GM18520 (cell line): ENCODE measurements around the gene MSI2.

Experiments used
- ATAC-seq: cut with Tn5 transposase; IDR thresholded peaks from one replicate; pipeline ENCODE4 v1.9.1; 2021; ENCODE audit not compliant: unreplicated experiment

Gene MSI2

GRCh38 chr17:57245786-57246185 is 10.5 kb upstream of the MSI2 start:
- no peak for ATAC-seq

GRCh38 chr17:57246257-57246656 is 10.1 kb upstream of the MSI2 start:
- ATAC-seq: no peak

- no peak for ATAC-seq
These were observed 9.1 kb upstream of the MSI2 start for GRCh38 chr17:57247261-57247660.

- ATAC-seq: no peak
These were observed 8.4 kb upstream of the MSI2 start for GRCh38 chr17:57247913-57248312.

GRCh38 chr17:57249520-57249919 is 6.8 kb upstream of the MSI2 start:
- ATAC-seq: no peak

- no peak for ATAC-seq
These were observed 5.0 kb upstream of the MSI2 start for GRCh38 chr17:57251211-57251787.

- ATAC-seq: no peak
These were observed 2.8 kb upstream of the MSI2 start for GRCh38 chr17:57253362-57254065.

- ATAC-seq: no peak
These were observed 1.0 kb upstream of the MSI2 start for GRCh38 chr17:57255182-57255775.

- ATAC-seq: no peak
These were observed 387 bp downstream of the MSI2 start for GRCh38 chr17:57256708-57257112.

GRCh38 chr17:57257195-57257894 is 1.0 kb downstream of the MSI2 start:
- no peak for ATAC-seq

GRCh38 chr17:57257895-57258851 is 1.9 kb downstream of the MSI2 start:
- no peak for ATAC-seq

- ATAC-seq: no peak
These were observed 3.0 kb downstream of the MSI2 start for GRCh38 chr17:57259306-57259705.

GRCh38 chr17:57259817-57260216 is 3.5 kb downstream of the MSI2 start:
- ATAC-seq: no peak

GRCh38 chr17:57260325-57261083 is 4.2 kb downstream of the MSI2 start:
- ATAC-seq: no peak

GRCh38 chr17:57261084-57261461 is 4.8 kb downstream of the MSI2 start:
- no peak for ATAC-seq

- ATAC-seq: no peak
These were observed 6.2 kb downstream of the MSI2 start for GRCh38 chr17:57262557-57262956.

GRCh38 chr17:57264250-57264649 is 7.9 kb downstream of the MSI2 start:
- no peak for ATAC-seq

- ATAC-seq: no peak
These were observed 8.5 kb downstream of the MSI2 start for GRCh38 chr17:57264776-57265175.

- ATAC-seq: no peak
These were observed 10.6 kb downstream of the MSI2 start for GRCh38 chr17:57266902-57267311.

- ATAC-seq: no peak
These were observed 11.9 kb downstream of the MSI2 start for GRCh38 chr17:57268181-57268580.
